OCI-LY1 (cell line): ENCODE results near the gene NPB.

Experiments
- H2AFZ ChIP-seq: fragments of 200-600 bp; sonication (generic), shearing (Covaris generic); 2 replicates; pipeline ENCODE4 v1.6.0; 2014; ENCODE audit warnings: antibody characterized with exemption, mild to moderate bottlenecking, low read length
- H3F3A ChIP-seq: fragments of 200-600 bp; sonication (generic), shearing (Covaris generic); 2 replicates; pipeline ENCODE4 v1.6.0; 2014; ENCODE audit warnings: mild to moderate bottlenecking, antibody characterized with exemption, low read length, moderate library complexity; ENCODE audit not compliant: insufficient read depth
- H3K27ac ChIP-seq: fragments of 200-600 bp; sonication (generic); 2 replicates; pipeline ENCODE4 v1.5.1; 2014; ENCODE audit warnings: low read length, mixed run types, mild to moderate bottlenecking, low read depth; ENCODE audit not compliant: poor library complexity, severe bottlenecking
- H3K27me3 ChIP-seq: fragments of 200-600 bp; sonication (generic); 2 replicates; pipeline ENCODE4 v1.6.0; 2014; ENCODE audit warnings: antibody characterized with exemption, mild to moderate bottlenecking, low read length, moderate library complexity; ENCODE audit not compliant: insufficient read depth
- H3K36me3 ChIP-seq: fragments of 200-600 bp; sonication (generic); 2 replicates; pipeline ENCODE4 v1.6.1; 2014; ENCODE audit warnings: mild to moderate bottlenecking, antibody characterized with exemption, low read length, moderate library complexity, mixed read lengths; ENCODE audit not compliant: insufficient read depth
- H3K4me1 ChIP-seq: fragments of 200-600 bp; sonication (generic); 2 replicates; pipeline ENCODE4 v1.5.1; 2014; ENCODE audit warnings: mild to moderate bottlenecking, low read length, moderate library complexity; ENCODE audit not compliant: insufficient read depth, severe bottlenecking
- H3K4me2 ChIP-seq: fragments of 200-600 bp; sonication (generic), shearing (Covaris generic); 2 replicates; pipeline ENCODE4 v1.6.1; 2014; ENCODE audit warnings: low read length
- H3K4me3 ChIP-seq: fragments of 200-600 bp; sonication (generic); 2 replicates; pipeline ENCODE4 v1.5.1; 2014; ENCODE audit warnings: low read length, low read depth, mild to moderate bottlenecking, mixed read lengths; ENCODE audit not compliant: poor library complexity, severe bottlenecking
- H3K79me2 ChIP-seq: fragments of 200-600 bp; shearing (Covaris generic); 2 replicates; pipeline ENCODE4 v1.6.1; 2016; ENCODE audit warnings: mixed run types, low read length, mixed read lengths; ENCODE audit not compliant: insufficient read depth
- H3K9ac ChIP-seq: fragments of 200-600 bp; sonication (generic), shearing (Covaris generic); 2 replicates; pipeline ENCODE4 v1.6.1; 2014; ENCODE audit warnings: mild to moderate bottlenecking, low read length, mixed read lengths
- H3K9me2 ChIP-seq: fragments of 200-600 bp; sonication (generic), shearing (Covaris generic); 2 replicates; pipeline ENCODE4 v1.6.1; 2014; ENCODE audit warnings: low read depth, mild to moderate bottlenecking, low read length, mixed read lengths
- H3K9me3 ChIP-seq: fragments of 200-600 bp; shearing (Covaris generic); 2 replicates; pipeline ENCODE4 v1.6.1; 2014; ENCODE audit warnings: low read length, mixed read lengths
- H4K20me1 ChIP-seq: fragments of 200-600 bp; sonication (generic), shearing (Covaris generic); 2 replicates; pipeline ENCODE4 v1.6.0; 2016; ENCODE audit warnings: mild to moderate bottlenecking, low read length; ENCODE audit not compliant: insufficient read depth
- CTCF ChIP-seq: fragments of 200-600 bp; sonication (generic), shearing (Covaris generic); IDR thresholded peaks from 2 replicates; pipeline ENCODE4 v1.5.1; 2017; ENCODE audit warnings: mild to moderate bottlenecking, antibody characterized with exemption, low read length, moderate library complexity, mixed read lengths
- EZH2 ChIP-seq: fragments of 200-600 bp; sonication (generic), shearing (Covaris generic); IDR thresholded peaks from 2 replicates; pipeline ENCODE4 v1.8.0; 2017; ENCODE audit warnings: borderline replicate concordance, mixed run types, mild to moderate bottlenecking, antibody characterized with exemption, low read length, moderate library complexity, mixed read lengths

Gene NPB

GRCh38 chr17:81909231-81909630 lies 7.2 kb downstream of the NPB start:
- H4K20me1 ChIP-seq: no peaks in the 10 kb centered on the region
- no peak overlapping the region for H2AFZ ChIP-seq
- no peaks in the 10 kb centered on the region for H3K79me2 ChIP-seq
- no peaks in the 10 kb centered on the region for H3K27me3 ChIP-seq
- no peak overlapping the region for H3K4me3 ChIP-seq
- TF ChIP-seq CTCF (no peak), EZH2 (no peak)
- H3K9ac ChIP-seq: no peak overlapping the region
- H3K27ac ChIP-seq: no peak overlapping the region
- no peaks in the 10 kb centered on the region for H3K9me3 ChIP-seq
- H3K36me3 ChIP-seq: peaks cover 68% of the 10 kb centered on the region
- no peaks in the 10 kb centered on the region for H3F3A ChIP-seq
- peaks cover 16% of the 10 kb centered on the region for H3K4me1 ChIP-seq
- H3K4me2 ChIP-seq: no peak overlapping the region
- no peaks in the 10 kb centered on the region for H3K9me2 ChIP-seq

GRCh38 chr17:81909966-81910839 lies 8.2 kb downstream of the NPB start:
- Histone ChIP-seq H4K20me1 (no peaks in the 10 kb centered on the region), H3K36me3 (peaks cover 68% of the 10 kb centered on the region), H3K27ac (peak overlapping the region; percentile 1)

GRCh38 chr17:81910840-81911276 lies 8.8 kb downstream of the NPB start:
- Histone ChIP-seq H3K9me3 (no peaks in the 10 kb centered on the region), H3F3A (no peaks in the 10 kb centered on the region), H3K4me3 (peak overlapping the region; percentile 79), H2AFZ (no peak overlapping the region), H3K36me3 (peaks cover 69% of the 10 kb centered on the region), H3K9ac (peak overlapping the region; percentile 74), H3K4me1 (peaks cover 16% of the 10 kb centered on the region), H3K4me2 (peak overlapping the region; percentile 96), H3K27ac (no peak overlapping the region), H4K20me1 (no peaks in the 10 kb centered on the region), H3K9me2 (no peaks in the 10 kb centered on the region), H3K79me2 (no peaks in the 10 kb centered on the region), H3K27me3 (no peaks in the 10 kb centered on the region)
- TF ChIP-seq CTCF (no peak), EZH2 (no peak)

More at GRCh38 chr17:81909966-81910839, 8.2 kb downstream of the NPB start:
- Histone ChIP-seq H3K79me2 (no peaks in the 10 kb centered on the region), H3K4me1 (peaks cover 16% of the 10 kb centered on the region), H2AFZ (no peak overlapping the region), H3K9me2 (no peaks in the 10 kb centered on the region), H3K9ac (peak overlapping the region; percentile 74), H3K4me2 (peak overlapping the region; percentile 96), H3K9me3 (no peaks in the 10 kb centered on the region), H3K27me3 (no peaks in the 10 kb centered on the region), H3F3A (no peaks in the 10 kb centered on the region), H3K4me3 (peak overlapping the region; percentile 79)
- no peak for TF ChIP-seq EZH2
- TF ChIP-seq CTCF: no peak
